Chondrocyte (in vitro differentiated cells): ENCODE data around the gene DLL4. TPM values are rescaled to one million over a fixed set of nuclear protein-coding genes. Genes with fewer than 3 reads are reported as not detected.
"Not testable (repeated sequence)": the region's sequence is repeated elsewhere in the genome, so short reads cannot be mapped to it uniquely, and the experiment has no call there.

ENCODE experiments used
- DNase-seq: peaks from one replicate; pipeline ENCODE4 v3.0.0; 2021; ENCODE audit warnings: mixed read lengths, low spot score
- H3K27ac Mint-ChIP-seq: one replicate; pipeline ENCODE4 v1.8.0; 2021; ENCODE audit warnings: mild to moderate bottlenecking, moderate library complexity, mixed read lengths; ENCODE audit not compliant: unreplicated experiment
- H3K27me3 Mint-ChIP-seq: 2 replicates; pipeline ENCODE4 v1.8.0; 2021; ENCODE audit warnings: low read depth, mixed read lengths
- H3K36me3 Mint-ChIP-seq: 2 replicates; pipeline ENCODE4 v1.8.0; 2021; ENCODE audit warnings: low read depth, mixed read lengths
- H3K4me1 Mint-ChIP-seq: 2 replicates; pipeline ENCODE4 v1.8.0; 2021; ENCODE audit warnings: low read depth, mild to moderate bottlenecking, mixed read lengths
- H3K4me3 Mint-ChIP-seq: one replicate; pipeline ENCODE4 v1.8.0; 2021; ENCODE audit warnings: mild to moderate bottlenecking, moderate library complexity, mixed read lengths; ENCODE audit not compliant: unreplicated experiment
- H3K9me3 Mint-ChIP-seq: 2 replicates; pipeline ENCODE4 v1.8.0; 2021; ENCODE audit warnings: low read depth, mixed read lengths
- total RNA-seq: library from RNA; stranded (reverse); gene quantifications from 3 replicates; pipeline ENCODE4 v1.2.1, GENCODE V29; 2021
- TF ChIP-seq, protein P1 (sequence below): fragments of 200-600 bp; sonication (generic); IDR thresholded peaks from 2 replicates; pipeline ENCODE4 v1.5.0; 2021; ENCODE audit warnings: antibody characterized with exemption, mild to moderate bottlenecking, moderate library complexity

DLL4 gene
- total RNA-seq, 1 donor from 2014 or later = 0.45 TPM

GRCh38 chr15:40960151-40960885 is 31.2 kb downstream of the DLL4 start:
- Mint-ChIP-seq H3K9me3 (no peaks in the 10 kb centered on the region), H3K4me1 (peaks cover 48% of the 10 kb centered on the region), H3K36me3 (peaks cover 6% of the 10 kb centered on the region), H3K4me3 (no peak overlapping the region), H3K27ac (peak overlapping the region; percentile 45), H3K27me3 (no peaks in the 10 kb centered on the region)
- TF ChIP-seq, protein P1, sequence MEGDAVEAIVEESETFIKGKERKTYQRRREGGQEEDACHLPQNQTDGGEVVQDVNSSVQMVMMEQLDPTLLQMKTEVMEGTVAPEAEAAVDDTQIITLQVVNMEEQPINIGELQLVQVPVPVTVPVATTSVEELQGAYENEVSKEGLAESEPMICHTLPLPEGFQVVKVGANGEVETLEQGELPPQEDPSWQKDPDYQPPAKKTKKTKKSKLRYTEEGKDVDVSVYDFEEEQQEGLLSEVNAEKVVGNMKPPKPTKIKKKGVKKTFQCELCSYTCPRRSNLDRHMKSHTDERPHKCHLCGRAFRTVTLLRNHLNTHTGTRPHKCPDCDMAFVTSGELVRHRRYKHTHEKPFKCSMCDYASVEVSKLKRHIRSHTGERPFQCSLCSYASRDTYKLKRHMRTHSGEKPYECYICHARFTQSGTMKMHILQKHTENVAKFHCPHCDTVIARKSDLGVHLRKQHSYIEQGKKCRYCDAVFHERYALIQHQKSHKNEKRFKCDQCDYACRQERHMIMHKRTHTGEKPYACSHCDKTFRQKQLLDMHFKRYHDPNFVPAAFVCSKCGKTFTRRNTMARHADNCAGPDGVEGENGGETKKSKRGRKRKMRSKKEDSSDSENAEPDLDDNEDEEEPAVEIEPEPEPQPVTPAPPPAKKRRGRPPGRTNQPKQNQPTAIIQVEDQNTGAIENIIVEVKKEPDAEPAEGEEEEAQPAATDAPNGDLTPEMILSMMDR = no peak
- no peak for DNase-seq

- Mint-ChIP-seq H3K36me3 (peaks cover 4% of the 10 kb centered on the region), H3K27me3 (no peaks in the 10 kb centered on the region), H3K4me3 (no peak overlapping the region), H3K9me3 (no peaks in the 10 kb centered on the region), H3K27ac (no peak overlapping the region), H3K4me1 (peaks cover 42% of the 10 kb centered on the region)
- TF ChIP-seq, protein P1 = no peak
- DNase-seq = no peak
Observed at GRCh38 chr15:40960925-40961324, 31.8 kb downstream of the DLL4 start.

DNA sequence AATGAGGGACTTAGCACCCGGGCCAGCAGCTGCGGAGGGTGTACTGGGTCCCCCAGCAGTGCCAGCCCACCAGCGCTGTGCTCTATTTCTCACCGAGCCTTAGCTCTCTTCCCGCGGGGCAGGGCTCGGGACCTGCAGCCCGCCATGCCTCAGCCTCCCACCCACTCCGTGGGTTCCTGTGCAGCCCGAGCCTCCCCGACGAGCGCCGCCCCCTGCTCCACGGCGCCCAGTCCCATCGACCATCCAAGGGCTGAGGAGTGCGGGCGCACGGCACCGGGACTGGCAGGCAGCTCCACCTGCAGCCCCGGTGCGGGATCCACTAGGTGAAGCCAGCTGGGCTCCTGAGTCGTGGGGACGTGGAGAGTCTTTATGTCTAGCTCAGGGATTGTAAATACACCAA is 32.6 kb downstream of the DLL4 start:
- DNase-seq, H3K27ac Mint-ChIP-seq, H3K27me3 Mint-ChIP-seq, H3K9me3 Mint-ChIP-seq, H3K36me3 Mint-ChIP-seq, H3K4me3 Mint-ChIP-seq: not testable (repeated sequence)
- H3K4me1 Mint-ChIP-seq = peaks cover 36% of the 10 kb centered on the region

DNA sequence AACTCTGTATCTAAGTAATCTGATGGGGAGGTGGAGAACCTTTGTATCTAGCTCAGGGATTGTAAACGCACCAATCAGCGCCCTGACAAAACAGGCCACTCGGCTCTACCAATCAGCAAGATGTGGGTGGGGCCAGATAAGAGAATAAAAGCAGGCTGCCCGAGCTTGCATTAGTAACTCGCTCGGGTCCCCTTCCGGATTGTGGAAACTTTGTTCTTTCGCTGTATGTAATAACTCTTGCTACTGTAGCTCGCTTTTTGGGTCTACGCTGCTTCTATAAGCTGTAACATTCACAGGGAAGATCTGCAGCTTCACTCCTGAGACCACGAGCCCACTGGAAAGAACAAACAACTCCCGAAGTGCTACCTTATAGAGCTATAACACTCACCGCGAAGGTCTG is 33.2 kb downstream of the DLL4 start:
- not testable (repeated sequence) for H3K36me3 Mint-ChIP-seq, H3K27me3 Mint-ChIP-seq, H3K9me3 Mint-ChIP-seq, H3K27ac Mint-ChIP-seq, H3K4me3 Mint-ChIP-seq, DNase-seq
- peaks cover 31% of the 10 kb centered on the region for H3K4me1 Mint-ChIP-seq

DNA sequence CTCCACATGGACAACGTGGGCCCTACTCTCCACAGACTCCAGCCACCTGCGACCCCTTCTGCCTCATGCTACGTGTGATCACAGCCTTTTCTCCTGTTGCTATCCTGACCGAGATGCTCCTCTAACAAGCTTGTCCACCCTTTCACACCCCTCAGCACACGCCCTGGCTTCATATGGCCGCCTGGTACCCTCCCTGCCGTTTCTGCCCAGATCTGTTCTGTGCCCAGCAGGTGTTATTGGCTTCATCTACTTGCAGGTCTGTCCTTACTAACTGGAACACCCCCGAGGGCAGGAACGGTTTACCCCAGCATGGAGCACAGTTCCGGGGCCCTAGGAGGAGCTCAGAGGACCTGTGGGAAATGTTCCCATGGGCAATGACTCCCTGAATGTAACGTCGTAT is 34.1 kb downstream of the DLL4 start:
- Mint-ChIP-seq H3K27me3 (no peaks in the 10 kb centered on the region), H3K27ac (no peak overlapping the region), H3K9me3 (no peaks in the 10 kb centered on the region), H3K4me1 (peaks cover 23% of the 10 kb centered on the region), H3K4me3 (no peak overlapping the region), H3K36me3 (no peaks in the 10 kb centered on the region)
- TF ChIP-seq, protein P1 = no peak
- no peak for DNase-seq

DNA sequence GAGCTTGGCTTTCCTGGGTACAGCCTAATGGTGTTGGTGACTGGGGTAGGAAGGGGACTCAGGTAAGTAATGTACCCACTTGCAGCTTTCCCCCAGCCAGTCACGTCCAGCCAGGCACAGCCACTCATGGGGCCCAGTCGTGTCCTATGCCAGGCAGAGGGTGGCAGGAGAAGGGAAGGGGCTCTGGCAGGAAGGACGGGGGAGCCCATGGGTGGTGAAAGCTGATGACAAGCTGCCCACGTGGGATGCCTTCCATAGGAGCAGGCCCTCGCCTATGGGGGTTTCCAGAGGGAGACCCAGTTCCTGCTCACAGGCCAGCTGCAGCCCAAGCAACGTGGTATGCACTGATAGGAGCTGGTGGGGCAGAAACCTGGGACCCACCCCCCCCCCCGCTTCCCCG is 34.9 kb downstream of the DLL4 start:
- Mint-ChIP-seq H3K4me1 (peaks cover 15% of the 10 kb centered on the region), H3K36me3 (no peaks in the 10 kb centered on the region), H3K9me3 (no peaks in the 10 kb centered on the region), H3K4me3 (no peak overlapping the region), H3K27ac (no peak overlapping the region), H3K27me3 (no peaks in the 10 kb centered on the region)
- TF ChIP-seq, protein P1 = no peak
- DNase-seq = no peak
